HL-60 (cell line): ENCODE results near the gene MMP10.

Experiments
- POLR2AphosphoS5 ChIP-seq: IDR thresholded peaks from 2 replicates; pipeline ENCODE4 v1.6.1; 2012; ENCODE audit warnings: low read depth
- TF ChIP-seq, protein P1 (sequence below): IDR thresholded peaks from one replicate; pipeline ENCODE4 v1.5.1; 2011; ENCODE audit warnings: low read length, control low read depth, inconsistent platforms; ENCODE audit not compliant: insufficient read depth

- TF ChIP-seq, protein P1, sequence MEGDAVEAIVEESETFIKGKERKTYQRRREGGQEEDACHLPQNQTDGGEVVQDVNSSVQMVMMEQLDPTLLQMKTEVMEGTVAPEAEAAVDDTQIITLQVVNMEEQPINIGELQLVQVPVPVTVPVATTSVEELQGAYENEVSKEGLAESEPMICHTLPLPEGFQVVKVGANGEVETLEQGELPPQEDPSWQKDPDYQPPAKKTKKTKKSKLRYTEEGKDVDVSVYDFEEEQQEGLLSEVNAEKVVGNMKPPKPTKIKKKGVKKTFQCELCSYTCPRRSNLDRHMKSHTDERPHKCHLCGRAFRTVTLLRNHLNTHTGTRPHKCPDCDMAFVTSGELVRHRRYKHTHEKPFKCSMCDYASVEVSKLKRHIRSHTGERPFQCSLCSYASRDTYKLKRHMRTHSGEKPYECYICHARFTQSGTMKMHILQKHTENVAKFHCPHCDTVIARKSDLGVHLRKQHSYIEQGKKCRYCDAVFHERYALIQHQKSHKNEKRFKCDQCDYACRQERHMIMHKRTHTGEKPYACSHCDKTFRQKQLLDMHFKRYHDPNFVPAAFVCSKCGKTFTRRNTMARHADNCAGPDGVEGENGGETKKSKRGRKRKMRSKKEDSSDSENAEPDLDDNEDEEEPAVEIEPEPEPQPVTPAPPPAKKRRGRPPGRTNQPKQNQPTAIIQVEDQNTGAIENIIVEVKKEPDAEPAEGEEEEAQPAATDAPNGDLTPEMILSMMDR, result no peak
- TF ChIP-seq POLR2AphosphoS5, result no peak
Observed at GRCh38 chr11:102809971-102810370, 29.5 kb upstream of the MMP10 start.
